ENCODE measurements around the gene THAP4.
"Not testable (repeated sequence)": the region's sequence is repeated elsewhere in the genome, so short reads cannot be mapped to it uniquely, and the experiment has no call there.

The THAP4 gene

DNA sequence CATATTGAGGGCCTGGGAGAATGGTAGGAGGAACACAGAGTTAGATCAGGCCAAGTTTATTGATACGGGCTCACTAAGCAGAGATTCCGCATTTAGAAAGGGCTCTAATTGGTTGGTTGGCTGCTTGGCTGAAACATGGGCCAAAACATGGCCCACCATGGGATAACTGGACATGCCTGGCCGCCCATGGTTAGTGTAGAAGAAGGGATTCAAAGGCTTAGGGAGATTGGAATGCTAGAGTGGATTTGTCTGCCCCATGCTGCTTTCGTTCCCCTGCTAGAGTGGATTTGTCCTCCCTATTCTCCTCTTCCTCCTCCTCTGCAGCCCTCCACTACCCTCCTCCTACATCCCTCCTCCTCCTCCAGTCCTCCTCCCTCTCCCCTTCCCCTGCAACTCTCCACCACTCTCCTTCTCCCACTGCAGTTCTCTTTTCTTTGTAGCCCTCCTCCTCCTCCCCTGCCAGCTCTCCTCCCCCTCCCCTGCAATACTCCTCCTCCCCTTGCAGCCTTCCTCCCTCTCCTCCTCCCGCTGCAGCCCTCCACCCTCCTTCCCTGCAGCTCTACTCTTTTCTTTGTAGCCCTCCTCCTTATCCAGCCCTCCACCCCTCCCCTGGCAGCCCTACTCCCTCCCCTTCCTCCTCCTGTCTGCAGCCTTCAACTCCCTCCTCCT lies 61.2 kb downstream of the THAP4 start:
- no peaks in the 10 kb centered on the region for H3K9me3 ChIP-seq (ENCODE audit: severe bottlenecking)

DNA sequence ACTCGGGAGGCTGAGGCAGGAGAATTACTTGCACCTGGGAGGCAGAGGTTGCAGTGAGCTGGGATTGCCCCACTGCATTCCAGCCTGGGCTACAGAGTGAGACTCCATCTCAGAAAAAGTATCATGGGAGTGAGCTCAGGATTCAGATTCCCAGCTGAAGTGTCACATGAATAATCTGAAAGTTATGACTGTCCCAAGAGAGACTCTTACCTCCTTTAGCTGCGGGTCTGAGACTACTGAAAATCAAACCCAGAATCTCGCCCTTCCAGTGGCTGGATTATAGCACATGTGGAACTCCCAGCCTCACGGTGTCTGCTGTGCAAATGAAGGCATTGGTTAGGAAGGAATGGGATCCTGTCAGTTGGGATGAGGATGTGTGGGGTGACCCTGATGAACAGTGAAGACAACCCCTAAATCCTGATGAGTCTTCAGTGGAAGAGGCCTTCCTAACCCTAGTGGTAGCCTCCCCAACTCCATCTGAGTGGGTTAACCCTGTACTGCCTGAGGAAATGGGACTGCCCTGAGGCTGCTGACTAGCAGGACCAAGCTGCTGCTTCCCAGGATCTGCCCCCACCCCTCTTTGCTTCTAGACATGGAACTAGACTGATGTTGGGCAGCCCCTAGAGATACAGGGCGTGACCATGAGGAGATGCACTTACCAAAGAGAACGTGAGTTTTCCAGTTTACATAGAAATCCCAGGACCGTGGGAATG lies 61.9 kb downstream of the THAP4 start:
- Histone ChIP-seq H3K27ac (no peak overlapping the region), H3K36me3 (peaks cover 11% of the 10 kb centered on the region), H3K27me3 (ENCODE audit: insufficient read depth, low read depth, severe bottlenecking) (no peaks in the 10 kb centered on the region), H3K9me3 (ENCODE audit: severe bottlenecking) (no peaks in the 10 kb centered on the region), H3K4me3 (ENCODE audit: low read depth, low read length) (no peak overlapping the region)
- DNase-seq = no peak
- TF ChIP-seq CTCF (IDR thresholded peaks at IDR 0.05; ENCODE audit: low read depth, low read length) = no peak

More for the DNA sequence above, 61.2 kb downstream of the THAP4 start:
- H3K27me3 ChIP-seq (ENCODE audit: insufficient read depth, low read depth, severe bottlenecking) = no peaks in the 10 kb centered on the region
- peak; percentile 32 for DNase-seq
- H3K27ac ChIP-seq = no peak overlapping the region
- TF ChIP-seq CTCF (IDR thresholded peaks at IDR 0.05; ENCODE audit: low read depth, low read length) = no peak
- H3K4me3 ChIP-seq (ENCODE audit: low read depth, low read length) = no peak overlapping the region
- H3K36me3 ChIP-seq = peaks cover 11% of the 10 kb centered on the region

GRCh38 chr2:241573741-241574140 lies 63.2 kb downstream of the THAP4 start:
- Histone ChIP-seq H3K4me3 (ENCODE audit: low read depth, low read length) (no peak overlapping the region), H3K27ac (no peak overlapping the region), H3K9me3 (ENCODE audit: severe bottlenecking) (no peaks in the 10 kb centered on the region), H3K27me3 (ENCODE audit: insufficient read depth, low read depth, severe bottlenecking) (no peaks in the 10 kb centered on the region), H3K36me3 (peaks cover 11% of the 10 kb centered on the region)
- no peak for DNase-seq
- no peak for TF ChIP-seq CTCF (IDR thresholded peaks at IDR 0.05; ENCODE audit: low read depth, low read length)

DNA sequence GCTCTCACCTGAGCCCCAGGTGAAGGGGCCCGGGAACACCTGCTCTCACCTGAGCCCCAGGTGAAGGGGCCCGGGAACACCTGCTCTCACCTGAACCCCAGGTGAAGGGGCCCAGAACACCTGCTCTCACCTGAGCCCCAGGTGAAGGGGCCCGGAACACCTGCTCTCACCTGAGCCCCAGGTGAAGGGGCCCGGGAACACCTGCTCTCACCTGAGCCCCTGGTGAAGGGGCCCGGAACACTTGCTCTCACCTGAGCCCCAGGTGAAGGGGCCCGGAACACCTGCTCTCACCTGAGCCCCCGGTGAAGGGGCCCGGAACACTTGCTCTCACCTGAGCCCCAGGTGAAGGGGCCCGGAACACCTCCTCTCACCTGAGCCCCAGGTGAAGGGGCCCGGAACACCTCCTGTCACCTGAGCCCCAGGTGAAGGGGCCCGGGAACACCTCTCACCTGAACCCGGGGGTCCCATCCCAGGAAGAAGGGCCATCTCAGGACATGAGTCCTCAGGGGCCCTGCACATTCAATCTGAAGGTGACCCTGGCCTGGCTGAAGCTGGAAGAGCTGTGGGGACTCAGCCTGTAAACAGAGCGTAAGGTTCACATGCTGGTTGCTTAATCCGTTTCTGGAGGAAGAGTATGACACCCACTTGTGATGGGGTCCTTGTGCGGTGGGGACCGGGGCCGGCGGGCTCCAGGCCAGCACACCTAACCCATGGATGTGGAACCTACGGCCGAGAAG lies 63.9 kb downstream of the THAP4 start:
- H3K9me3 ChIP-seq (ENCODE audit: severe bottlenecking); H3K4me3 ChIP-seq (ENCODE audit: low read depth, low read length); H3K27ac ChIP-seq; H3K27me3 ChIP-seq (ENCODE audit: insufficient read depth, low read depth, severe bottlenecking); DNase-seq: not testable (repeated sequence)
- peaks cover 11% of the 10 kb centered on the region for H3K36me3 ChIP-seq

- Histone ChIP-seq H3K4me3 (ENCODE audit: low read depth, low read length) (no peak overlapping the region), H3K36me3 (peaks cover 11% of the 10 kb centered on the region), H3K27me3 (ENCODE audit: insufficient read depth, low read depth, severe bottlenecking) (no peaks in the 10 kb centered on the region), H3K9me3 (ENCODE audit: severe bottlenecking) (no peaks in the 10 kb centered on the region), H3K27ac (no peak overlapping the region; the same call in 1 of the 2 replicates)
- no peak for TF ChIP-seq CTCF (IDR thresholded peaks at IDR 0.05; ENCODE audit: low read depth, low read length)
- DNase-seq = no peak
Measured at GRCh38 chr2:241571821-241572620, 64.9 kb downstream of the THAP4 start.

Data from WERI-Rb-1 (cell line).